K562 (cell line): Measurements from ENCODE around the gene CRYBB1. TPM values are rescaled to one million over a fixed set of nuclear protein-coding genes. Genes with fewer than 3 reads are reported as not detected.

Experiments used
- ERF ChIP-seq: fragments of 450-650 bp; formaldehyde crosslinking; IDR thresholded peaks from 2 replicates; pipeline ENCODE4 v1.4.0; 2020; ENCODE audit warnings: mild to moderate bottlenecking, mixed read lengths
- FOS ChIP-seq: IDR thresholded peaks from 3 replicates; pipeline ENCODE4 v1.6.1; 2011; ENCODE audit not compliant: insufficient read length; ENCODE audit errors: extremely low read depth
- GTF2A2 ChIP-seq: IDR thresholded peaks from 2 replicates; pipeline ENCODE4 v1.6.1; 2016; ENCODE audit warnings: mild to moderate bottlenecking, missing genetic modification characterization, missing compliant biosample characterization
- JUN ChIP-seq, 2 experiments: sonication (generic) in 1 of 2; formaldehyde crosslinking in 1 of 2; IDR thresholded peaks; 2 replicates each; pipeline versions ENCODE4 v1.6.1 to v1.8.0; 2012 to 2022; ENCODE audit warnings: borderline replicate concordance in 2 of 2, mild to moderate bottlenecking in 2 of 2, improper control_type of control experiment in 1 of 2, low read depth in 1 of 2, low read length in 1 of 2, missing genetic modification reagents in 1 of 2
- LEF1 ChIP-seq: fragments of 450-650 bp; IDR thresholded peaks from 2 replicates; pipeline ENCODE4 v1.6.1; 2016; ENCODE audit warnings: mild to moderate bottlenecking
- MAZ ChIP-seq, 2 experiments: fragments of 450-650 bp in 1 of 2; sonication (generic) in 1 of 2; formaldehyde crosslinking; IDR thresholded peaks in 1 of 2; conservative IDR thresholded peaks in 1 of 2; 2 replicates each; pipeline versions ENCODE4 v1.4.0 to v1.5.0; 2020; ENCODE audit warnings: mild to moderate bottlenecking in 1 of 2, missing genetic modification reagents in 1 of 2
- MED1 ChIP-seq: sonication (generic); formaldehyde crosslinking; IDR thresholded peaks from 2 replicates; pipeline ENCODE4 v1.8.1; 2023; ENCODE audit warnings: missing genetic modification reagents, borderline replicate concordance
- PHB2 ChIP-seq: fragments of 450-650 bp; IDR thresholded peaks from 2 replicates; pipeline ENCODE4 v1.6.1; 2017; ENCODE audit warnings: low read depth
- RBM17 ChIP-seq: fragments of 200-400 bp; formaldehyde crosslinking; IDR thresholded peaks from 2 replicates; pipeline ENCODE4 v1.6.1; 2017; ENCODE audit warnings: low read depth, mild to moderate bottlenecking, low read length, borderline replicate concordance
- SLC30A9 ChIP-seq: fragments of 250-450 bp; sonication (Bioruptor Pico); IDR thresholded peaks from 2 replicates; pipeline ENCODE4 v1.8.0; 2022; ENCODE audit warnings: mild to moderate bottlenecking, moderate library complexity
- SMAD2 ChIP-seq: fragments of 150-350 bp; IDR thresholded peaks from 2 replicates; pipeline ENCODE4 v1.6.1; 2014; ENCODE audit warnings: low read depth, mild to moderate bottlenecking, low read length
- SNRNP70 ChIP-seq: fragments of 200-400 bp; formaldehyde crosslinking; optimal IDR thresholded peaks from 2 replicates; pipeline ENCODE3; 2017; ENCODE audit warnings: low read depth, low read length
- SRSF7 ChIP-seq: fragments of 200-400 bp; formaldehyde crosslinking; optimal IDR thresholded peaks from 2 replicates; pipeline ENCODE3; 2017; ENCODE audit warnings: mild to moderate bottlenecking, low read depth, low read length
- TGIF2 ChIP-seq: sonication (generic); formaldehyde crosslinking; IDR thresholded peaks from 2 replicates; pipeline ENCODE4 v1.8.1; 2022; ENCODE audit warnings: mild to moderate bottlenecking, missing genetic modification reagents, moderate library complexity
- YY1 ChIP-seq, 3 experiments: IDR thresholded peaks; 2 replicates each; pipeline ENCODE4 v1.6.1; 2011; ENCODE audit warnings: low read length in 2 of 3, mild to moderate bottlenecking in 2 of 3, moderate library complexity in 2 of 3, borderline replicate concordance in 1 of 3, control low read depth in 1 of 3, low read depth in 1 of 3; ENCODE audit not compliant: insufficient read depth in 3 of 3, insufficient replicate concordance in 2 of 3, control insufficient read depth in 1 of 3, insufficient read length in 1 of 3; ENCODE audit errors: extremely low read depth in 1 of 3
- ZNF274 ChIP-seq: IDR thresholded peaks from 2 replicates; pipeline ENCODE4 v1.6.1; 2011; ENCODE audit warnings: low read depth, mild to moderate bottlenecking, low read length, moderate library complexity, borderline replicate concordance
- ZNF551 ChIP-seq: fragments of 250-450 bp; sonication (Bioruptor Pico); IDR thresholded peaks from 2 replicates; pipeline ENCODE4 v1.5.0; 2021; ENCODE audit warnings: mild to moderate bottlenecking, moderate library complexity
- ZNF764 ChIP-seq: fragments of 250-450 bp; sonication (Bioruptor Pico); IDR thresholded peaks from 2 replicates; pipeline ENCODE4 v1.4.0; 2020; ENCODE audit warnings: low read depth, mild to moderate bottlenecking, moderate library complexity
- polyA plus RNA-seq, 8 experiments: library from polyadenylated mRNA; depleted of rRNA in 4 of 8; stranded (reverse) in 5 of 8; unstranded in 3 of 8; fragments of >200 nt; fragmentation: Nextera tagmentation in 2 of 8; fragmentation: Illumina TruSeq in 1 of 8; extraction: Ambion mirVana in 2 of 8; extraction: Trizol in 1 of 8; gene quantifications; 2 replicates each; pipeline versions ENCODE4 v1.2.1 to v1.2.3, GENCODE V29; 2011 to 2014; ENCODE audit warnings: inconsistent platforms in 1 of 8, missing spikeins in 1 of 8
- total RNA-seq, 7 experiments: library from RNA; depleted of rRNA in 6 of 7; stranded (reverse); fragments of >200 nt in 6 of 7; fragmentation: Illumina TruSeq in 2 of 7; extraction: Trizol in 2 of 7; gene quantifications; 2 replicates each; pipeline versions ENCODE4 v1.2.1 to v1.2.3, GENCODE V29; 2011 to 2021; ENCODE audit warnings: low replicate concordance in 1 of 7
- TF ChIP-seq, protein P1 (sequence below): sonication (generic); formaldehyde crosslinking; IDR thresholded peaks from 2 replicates; pipeline ENCODE4 v1.8.0; 2022; ENCODE audit warnings: mild to moderate bottlenecking, low read depth, missing genetic modification reagents
- TF ChIP-seq, protein P2 (sequence below): fragments of 250-450 bp; sonication (Bioruptor Pico); IDR thresholded peaks from 2 replicates; pipeline ENCODE4 v1.5.0; 2021; ENCODE audit warnings: mild to moderate bottlenecking, borderline replicate concordance

Gene CRYBB1
- total and polyA plus RNA-seq, 9 of the 15 experiments (the other 6 are each of a cell fraction or from before 2014, with no cell fraction given): 0.16 to 0.45 (median 0.33) TPM; not detected in 2

DNA sequence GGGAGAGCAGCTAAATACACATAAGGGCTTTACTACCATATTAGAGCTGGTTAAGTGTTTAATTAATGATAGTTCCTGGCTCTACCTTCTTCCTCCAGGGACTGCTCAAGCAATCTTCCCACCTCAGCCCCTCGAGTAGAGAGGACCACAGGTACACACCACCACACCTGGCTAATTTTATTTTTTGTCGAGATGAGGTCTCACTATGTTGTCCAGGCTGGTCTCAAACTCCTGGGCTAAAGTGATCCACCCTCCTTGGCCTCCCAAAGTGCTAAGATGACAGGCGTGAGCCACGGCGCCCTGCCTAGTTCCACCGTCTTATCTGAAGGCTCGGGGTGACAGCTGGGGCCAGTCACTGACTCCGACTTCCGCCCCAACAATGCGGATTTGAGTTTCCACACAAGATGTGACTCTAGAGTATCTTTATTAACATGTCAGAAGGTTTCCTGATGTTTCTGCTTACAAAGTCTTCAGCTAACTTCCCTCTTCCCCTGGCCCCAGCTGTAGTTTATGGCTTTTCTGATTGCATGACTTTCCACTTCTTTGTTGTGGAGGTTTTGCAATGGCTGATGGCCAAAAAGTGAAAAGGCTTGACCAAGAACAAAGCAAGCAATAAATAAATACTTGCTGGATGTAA is 44.7 kb downstream of the CRYBB1 start (continued):
- TF ChIP-seq YY1 (IDR thresholded peaks at IDR 0.05; ENCODE audit: borderline replicate concordance in 1 of 3, control insufficient read depth in 1 of 3, extremely low read depth in 1 of 3, insufficient read depth in 3 of 3, insufficient read length in 1 of 3, insufficient replicate concordance in 2 of 3, low read depth in 1 of 3, low read length in 2 of 3) (no peak), GTF2A2 (tag) (no peak), PHB2 (no peak), ZNF764 (CRISPR knock-in tag) (no peak), SMAD2 (no peak), FOS (no peak), SRSF7 (no peak), TGIF2 (CRISPR knock-in tag) (no peak), RBM17 (no peak), MAZ (CRISPR knock-in tag; conservative IDR thresholded peaks at IDR 0.05 in 1 of 2, IDR thresholded peaks at IDR 0.05 in 1 of 2) (no peak), ERF (CRISPR knock-in tag) (no peak), LEF1 (no peak), JUN (IDR thresholded peaks at IDR 0.05; ENCODE audit: borderline replicate concordance, low read depth, low read length) (no peak), JUN (CRISPR knock-in tag; IDR thresholded peaks at IDR 0.05; ENCODE audit: borderline replicate concordance) (no peak), MED1 (CRISPR knock-in tag) (no peak), ZNF551 (CRISPR knock-in tag) (no peak), ZNF274 (no peak), SNRNP70 (no peak), SLC30A9 (CRISPR knock-in tag) (no peak)
- TF ChIP-seq, protein P1, sequence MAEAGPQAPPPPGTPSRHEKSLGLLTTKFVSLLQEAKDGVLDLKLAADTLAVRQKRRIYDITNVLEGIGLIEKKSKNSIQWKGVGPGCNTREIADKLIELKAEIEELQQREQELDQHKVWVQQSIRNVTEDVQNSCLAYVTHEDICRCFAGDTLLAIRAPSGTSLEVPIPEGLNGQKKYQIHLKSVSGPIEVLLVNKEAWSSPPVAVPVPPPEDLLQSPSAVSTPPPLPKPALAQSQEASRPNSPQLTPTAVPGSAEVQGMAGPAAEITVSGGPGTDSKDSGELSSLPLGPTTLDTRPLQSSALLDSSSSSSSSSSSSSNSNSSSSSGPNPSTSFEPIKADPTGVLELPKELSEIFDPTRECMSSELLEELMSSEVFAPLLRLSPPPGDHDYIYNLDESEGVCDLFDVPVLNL: no peak
- TF ChIP-seq, protein P2, sequence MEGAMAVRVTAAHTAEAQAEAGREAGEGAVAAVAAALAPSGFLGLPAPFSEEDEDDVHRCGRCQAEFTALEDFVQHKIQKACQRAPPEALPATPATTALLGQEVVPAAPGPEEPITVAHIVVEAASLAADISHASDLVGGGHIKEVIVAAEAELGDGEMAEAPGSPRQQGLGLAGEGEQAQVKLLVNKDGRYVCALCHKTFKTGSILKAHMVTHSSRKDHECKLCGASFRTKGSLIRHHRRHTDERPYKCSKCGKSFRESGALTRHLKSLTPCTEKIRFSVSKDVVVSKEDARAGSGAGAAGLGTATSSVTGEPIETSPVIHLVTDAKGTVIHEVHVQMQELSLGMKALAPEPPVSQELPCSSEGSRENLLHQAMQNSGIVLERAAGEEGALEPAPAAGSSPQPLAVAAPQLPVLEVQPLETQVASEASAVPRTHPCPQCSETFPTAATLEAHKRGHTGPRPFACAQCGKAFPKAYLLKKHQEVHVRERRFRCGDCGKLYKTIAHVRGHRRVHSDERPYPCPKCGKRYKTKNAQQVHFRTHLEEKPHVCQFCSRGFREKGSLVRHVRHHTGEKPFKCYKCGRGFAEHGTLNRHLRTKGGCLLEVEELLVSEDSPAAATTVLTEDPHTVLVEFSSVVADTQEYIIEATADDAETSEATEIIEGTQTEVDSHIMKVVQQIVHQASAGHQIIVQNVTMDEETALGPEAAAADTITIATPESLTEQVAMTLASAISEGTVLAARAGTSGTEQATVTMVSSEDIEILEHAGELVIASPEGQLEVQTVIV: no peak
